ENCODE measurements around the gene TMEM190. TPM values are rescaled to one million over a fixed set of nuclear protein-coding genes. Genes with fewer than 3 reads are reported as not detected.

Gene TMEM190
- total RNA-seq, 1 donor, result not detected

DNA sequence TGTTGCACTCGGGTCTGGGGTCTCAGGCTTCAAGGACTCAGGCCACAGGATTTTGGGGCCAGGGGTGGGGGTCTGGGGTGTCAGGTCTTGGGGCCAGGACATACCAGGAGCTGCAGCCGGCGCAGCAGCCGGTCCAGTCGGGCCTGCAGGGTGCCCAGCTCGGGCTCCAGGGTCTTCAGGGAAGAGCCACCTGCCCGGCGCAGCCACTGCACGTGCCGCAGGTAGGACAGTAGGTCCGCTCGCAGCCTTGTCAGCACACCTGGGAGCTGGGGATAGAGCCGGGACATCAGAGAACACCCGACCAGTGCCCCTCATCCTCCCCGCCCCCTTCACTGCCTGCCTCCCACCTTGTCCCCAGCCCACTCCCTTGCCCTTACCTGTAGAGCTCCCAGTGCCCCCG lies 8.5 kb upstream of the TMEM190 start:
- DNase-seq (ENCODE audit: low read depth), result no peak
- H3K4me3 ChIP-seq (ENCODE audit: low read depth, low read length), result no peak overlapping the region
- TF ChIP-seq, protein P1, sequence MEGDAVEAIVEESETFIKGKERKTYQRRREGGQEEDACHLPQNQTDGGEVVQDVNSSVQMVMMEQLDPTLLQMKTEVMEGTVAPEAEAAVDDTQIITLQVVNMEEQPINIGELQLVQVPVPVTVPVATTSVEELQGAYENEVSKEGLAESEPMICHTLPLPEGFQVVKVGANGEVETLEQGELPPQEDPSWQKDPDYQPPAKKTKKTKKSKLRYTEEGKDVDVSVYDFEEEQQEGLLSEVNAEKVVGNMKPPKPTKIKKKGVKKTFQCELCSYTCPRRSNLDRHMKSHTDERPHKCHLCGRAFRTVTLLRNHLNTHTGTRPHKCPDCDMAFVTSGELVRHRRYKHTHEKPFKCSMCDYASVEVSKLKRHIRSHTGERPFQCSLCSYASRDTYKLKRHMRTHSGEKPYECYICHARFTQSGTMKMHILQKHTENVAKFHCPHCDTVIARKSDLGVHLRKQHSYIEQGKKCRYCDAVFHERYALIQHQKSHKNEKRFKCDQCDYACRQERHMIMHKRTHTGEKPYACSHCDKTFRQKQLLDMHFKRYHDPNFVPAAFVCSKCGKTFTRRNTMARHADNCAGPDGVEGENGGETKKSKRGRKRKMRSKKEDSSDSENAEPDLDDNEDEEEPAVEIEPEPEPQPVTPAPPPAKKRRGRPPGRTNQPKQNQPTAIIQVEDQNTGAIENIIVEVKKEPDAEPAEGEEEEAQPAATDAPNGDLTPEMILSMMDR (IDR thresholded peaks at IDR 0.05; ENCODE audit: insufficient read depth, low read depth, low read length), result no peak

DNA sequence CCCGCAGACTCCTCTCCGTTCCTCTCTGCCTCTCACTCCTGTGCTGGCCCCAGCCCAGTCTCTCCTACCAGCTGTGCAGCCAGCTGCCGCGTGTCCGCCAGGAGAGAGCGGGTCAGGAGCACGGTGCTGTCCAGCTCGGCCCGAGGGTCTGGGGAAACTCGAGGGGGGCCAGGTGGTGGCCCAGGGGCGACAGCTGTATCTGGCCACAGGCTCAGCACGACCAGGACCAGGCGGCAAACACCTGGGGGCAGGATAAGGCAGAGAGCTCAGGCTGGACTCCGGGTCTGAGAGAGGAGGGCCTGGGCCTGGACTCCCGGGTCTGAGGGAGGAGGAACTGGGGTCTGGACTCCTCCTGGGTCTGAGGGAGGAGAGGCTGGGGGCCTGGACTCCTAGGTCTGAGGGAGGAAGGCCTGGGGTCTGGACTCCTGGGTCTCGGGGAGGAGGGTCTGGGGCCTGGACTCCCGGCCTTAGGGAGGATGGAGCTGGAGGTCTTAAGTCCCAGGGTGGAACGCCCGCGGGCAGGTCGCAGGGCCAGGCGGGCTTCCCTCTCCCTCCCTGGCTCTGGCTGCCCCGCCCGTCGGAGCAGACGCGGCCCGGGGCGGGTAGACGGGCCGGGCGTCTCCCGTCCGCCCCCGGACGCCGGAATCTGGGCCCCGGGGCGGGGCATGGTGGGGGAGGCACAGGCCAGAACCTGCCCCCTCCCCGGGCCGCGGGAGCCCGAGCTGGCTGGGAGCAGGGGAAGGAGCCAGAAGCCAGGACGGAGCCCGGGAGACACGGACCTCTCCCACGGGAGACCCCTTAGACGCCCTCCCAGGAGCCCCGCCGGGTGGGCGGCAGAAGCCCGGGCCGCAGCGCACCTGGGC lies 7.7 kb upstream of the TMEM190 start:
- H3K4me3 ChIP-seq (ENCODE audit: low read depth, low read length), result peak overlapping the region; percentile 54
- DNase-seq (ENCODE audit: low read depth), result peak; percentile 39
- TF ChIP-seq, protein P1 (IDR thresholded peaks at IDR 0.05; ENCODE audit: insufficient read depth, low read depth, low read length), result no peak

DNA sequence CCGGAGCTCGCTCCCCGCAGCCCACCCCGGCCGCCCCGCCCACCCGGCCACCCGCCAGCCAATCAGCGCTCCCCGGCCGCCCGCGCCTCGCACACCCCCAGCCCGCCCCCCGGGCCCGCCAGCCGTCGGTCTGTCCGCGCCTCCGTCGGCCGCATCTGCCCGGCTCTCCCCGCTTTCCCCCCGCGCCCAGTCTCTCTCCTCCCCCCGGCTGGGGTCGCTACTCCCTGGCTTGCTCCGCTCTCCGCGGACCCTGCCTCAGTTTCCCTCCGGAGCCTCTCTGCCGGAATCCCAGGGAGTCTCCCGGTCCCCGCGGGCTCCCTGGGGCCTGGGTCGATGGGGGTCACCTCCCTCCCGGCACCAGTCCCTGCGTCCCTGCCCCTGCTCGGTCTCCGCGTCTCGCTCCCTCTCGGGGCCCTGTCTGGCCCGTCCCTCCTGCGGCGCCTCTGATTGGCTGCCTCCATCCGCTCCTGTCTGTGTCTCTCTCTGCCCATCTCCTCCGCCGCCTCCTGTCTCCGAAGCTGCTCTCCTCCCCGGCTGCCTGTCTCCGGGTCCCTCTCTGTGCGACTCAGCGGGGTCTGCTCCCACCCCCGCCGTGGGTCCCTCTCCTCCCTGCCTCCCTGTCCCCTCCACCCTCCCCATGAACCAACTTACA lies 6.8 kb upstream of the TMEM190 start:
- H3K4me3 ChIP-seq (ENCODE audit: low read depth, low read length), result peak overlapping the region; percentile 71
- DNase-seq (ENCODE audit: low read depth), result peak; percentile 70
- TF ChIP-seq, protein P1 (IDR thresholded peaks at IDR 0.05; ENCODE audit: insufficient read depth, low read depth, low read length), result no peak

DNA sequence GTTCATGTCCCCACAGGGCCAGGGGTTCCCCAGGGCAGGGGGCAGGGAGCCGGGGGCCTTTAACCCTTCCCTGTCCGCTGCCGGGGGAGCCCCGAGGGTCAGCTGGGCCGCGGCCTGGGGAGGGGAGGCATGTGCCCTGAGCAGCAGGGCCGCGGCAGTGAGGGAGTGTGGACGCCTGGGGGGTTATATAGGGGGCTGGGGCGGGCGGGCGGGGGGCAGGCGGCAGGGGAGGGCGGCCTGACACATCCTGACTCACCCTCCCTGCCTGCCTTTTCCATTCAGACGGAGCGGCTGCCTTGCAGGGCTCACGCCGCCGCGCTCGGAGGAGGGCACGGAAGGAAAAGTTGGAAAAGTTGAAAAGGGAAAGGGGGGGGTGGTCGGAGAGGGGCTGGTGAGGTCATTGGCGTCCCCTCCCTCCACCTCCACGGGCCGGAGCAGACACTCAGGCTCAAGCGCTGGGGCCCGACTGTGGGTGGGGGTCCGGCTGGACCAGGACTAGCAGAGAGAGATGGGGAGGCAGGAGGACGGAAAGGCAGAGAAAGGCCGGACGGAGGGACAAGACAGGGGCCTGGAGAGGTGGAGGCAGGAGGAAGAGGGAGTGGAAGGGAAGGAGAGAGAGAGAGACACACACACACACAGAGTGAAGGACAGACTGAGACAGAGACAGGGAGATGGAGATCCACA lies 6.2 kb upstream of the TMEM190 start, which contains the start of gene IL11:
TSS of gene IL11 (minus strand) at position 159 of the 684 bp plus-strand sequence. CDS start at position 6, 153 bp downstream.
- peak within 1 kb of the TSS; percentile 71 for H3K4me3 ChIP-seq (ENCODE audit: low read depth, low read length)
- peak; percentile 29 for DNase-seq (ENCODE audit: low read depth)
- TF ChIP-seq, protein P1 (IDR thresholded peaks at IDR 0.05; ENCODE audit: insufficient read depth, low read depth, low read length), result no peak

DNA sequence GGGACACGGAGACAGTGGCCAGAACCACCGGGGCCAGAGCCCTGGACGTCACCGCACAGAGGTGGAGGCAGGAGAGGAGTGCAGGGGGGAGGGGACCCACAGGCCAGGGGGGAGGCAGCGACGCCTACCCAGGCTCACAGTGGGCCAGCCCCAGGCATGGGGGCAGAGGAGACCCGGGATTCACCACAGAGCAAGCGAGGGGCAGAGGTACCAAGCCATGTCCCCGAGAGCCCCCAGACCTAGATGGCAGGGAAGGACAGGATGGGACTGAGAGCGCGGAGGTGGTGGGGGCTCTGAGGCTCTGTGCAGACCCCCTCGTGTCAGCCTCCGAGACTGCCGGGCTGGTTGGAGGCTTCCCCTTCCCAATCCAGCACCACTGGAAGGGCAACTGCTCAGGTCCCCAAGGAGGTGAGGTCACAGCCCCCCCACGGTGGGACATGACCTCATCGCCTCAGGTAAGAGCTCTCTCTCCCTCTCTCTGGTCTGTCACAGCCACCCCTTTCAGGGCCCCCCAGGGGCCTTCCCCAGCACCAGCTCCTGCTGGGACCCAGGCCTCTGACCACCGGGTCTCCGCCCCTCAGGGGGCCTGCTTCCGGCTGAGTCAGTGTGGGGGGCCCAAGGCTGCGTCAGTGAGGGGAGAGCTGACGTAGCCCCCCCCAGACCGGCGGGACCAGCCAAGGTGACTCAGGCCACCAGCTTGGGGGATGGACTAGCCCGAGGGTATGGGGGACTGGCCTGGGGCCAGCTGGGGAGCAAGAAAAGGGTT lies 4.1 kb upstream of the TMEM190 start:
- no peak overlapping the region for H3K4me3 ChIP-seq (ENCODE audit: low read depth, low read length)
- TF ChIP-seq, protein P1 (IDR thresholded peaks at IDR 0.05; ENCODE audit: insufficient read depth, low read depth, low read length), result no peak
- DNase-seq (ENCODE audit: low read depth), result peak; percentile 43

Data from fibroblast of villous mesenchyme (primary cell).